Lower lobe of right lung (tissue), 2 donors: Measurements from ENCODE around the gene PTPN14. TPM values are rescaled to one million over a fixed set of nuclear protein-coding genes. Genes with fewer than 3 reads are reported as not detected.

ENCODE experiments used
- ATAC-seq, 2 donors: fragments of 200-7000 bp; cut with Tn5 transposase; one replicate each; pipeline ENCODE4 v1.9.1; 2020 to 2022; ENCODE audit warnings: mild to moderate bottlenecking in 2 of 2, moderate library complexity in 2 of 2
- DNase-seq: peaks from one replicate; pipeline ENCODE4 v3.0.0-alpha.2; 2020
- H3K27ac ChIP-seq: fragments of 200-600 bp; one replicate; pipeline ENCODE4 v1.8.0; 2022
- H3K27me3 ChIP-seq: fragments of 200-600 bp; one replicate; pipeline ENCODE4 v1.8.0; 2022; ENCODE audit warnings: low read depth
- H3K36me3 ChIP-seq: fragments of 200-600 bp; one replicate; pipeline ENCODE4 v1.8.0; 2022; ENCODE audit warnings: mild to moderate bottlenecking
- H3K4me1 ChIP-seq: fragments of 200-600 bp; one replicate; pipeline ENCODE4 v1.8.0; 2022
- H3K4me3 ChIP-seq: fragments of 200-600 bp; one replicate; pipeline ENCODE4 v1.8.0; 2022; ENCODE audit warnings: mild to moderate bottlenecking
- H3K9me3 ChIP-seq: fragments of 200-600 bp; one replicate; pipeline ENCODE4 v1.8.0; 2022
- CTCF ChIP-seq: fragments of 200-600 bp; IDR thresholded peaks from one replicate; pipeline ENCODE4 v1.8.0; 2022; ENCODE audit warnings: antibody characterized with exemption, mild to moderate bottlenecking
- intact Hi-C: fragments of 100-400 bp; cut with DNase I; formaldehyde crosslinking; loops from one replicate; pipeline ENCODE4 v1.11.0; 2022
- total RNA-seq: library from RNA; stranded (reverse); fragmentation: NEBNext Ultra II Directional; extraction: Animal tissue kit (Norgen Biotek cat#: 25700); gene quantifications from one replicate; pipeline ENCODE4 v1.2.1, GENCODE V29; 2021
- donor health status: DM: no; HTN: yes; CAD: no; lungs with severe emphysema.

PTPN14 gene
- total RNA-seq, 1 donor from 2014 or later: 34.1 TPM

DNA sequence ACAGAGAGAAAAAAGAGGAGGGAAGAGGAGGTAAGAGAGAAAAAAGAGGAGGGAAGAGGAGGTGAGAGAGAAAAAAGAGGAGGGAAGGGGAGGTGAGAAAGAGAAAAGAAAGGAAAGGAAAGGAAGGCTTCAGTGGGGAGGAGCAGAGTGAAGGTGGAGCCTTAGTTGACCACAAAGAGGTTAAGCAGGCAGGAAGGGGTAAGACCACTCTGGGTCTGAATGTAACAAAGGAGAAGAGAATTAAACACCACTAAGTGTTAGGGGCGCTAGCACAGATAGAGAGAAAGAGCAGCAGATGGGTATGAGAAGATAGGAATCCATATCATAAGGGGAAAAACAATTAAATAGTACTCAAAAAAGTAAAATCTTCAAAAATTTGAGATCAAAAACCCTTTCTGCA lies 6.6 kb downstream of the PTPN14 start:
- ATAC-seq (no peak), DNase-seq (no peak)
- Histone ChIP-seq H3K27me3 (no peaks in the 10 kb centered on the region), H3K27ac (no peak overlapping the region), H3K9me3 (no peaks in the 10 kb centered on the region), H3K36me3 (no peaks in the 10 kb centered on the region), H3K4me3 (no peak overlapping the region), H3K4me1 (peaks cover 49% of the 10 kb centered on the region)
- intact Hi-C loops: no loop called here
- TF ChIP-seq CTCF: no peak

GRCh38 chr1:214542275-214543199 lies 8.9 kb downstream of the PTPN14 start:
- no peaks in the 10 kb centered on the region for H3K9me3 ChIP-seq
- intact Hi-C loops: no loop called here
- no peak overlapping the region for H3K27ac ChIP-seq
- no peaks in the 10 kb centered on the region for H3K36me3 ChIP-seq
- no peaks in the 10 kb centered on the region for H3K27me3 ChIP-seq
- ATAC-seq: peak in 1 of 2 donors; percentile 17
- TF ChIP-seq CTCF: no peak
- DNase-seq: no peak
- peaks cover 41% of the 10 kb centered on the region for H3K4me1 ChIP-seq
- no peak overlapping the region for H3K4me3 ChIP-seq

- H3K27ac ChIP-seq: no peak overlapping the region
- H3K4me3 ChIP-seq: no peak overlapping the region
- H3K4me1 ChIP-seq: peaks cover 35% of the 10 kb centered on the region
- TF ChIP-seq CTCF: no peak
- intact Hi-C loops: no loop called here
- H3K36me3 ChIP-seq: no peaks in the 10 kb centered on the region
- DNase-seq: no peak
- H3K9me3 ChIP-seq: no peaks in the 10 kb centered on the region
- no peaks in the 10 kb centered on the region for H3K27me3 ChIP-seq
- peak in 1 of 2 donors; percentile 60 for ATAC-seq
Measured at GRCh38 chr1:214541693-214542092, 9.7 kb downstream of the PTPN14 start.

- intact Hi-C loops: no loop called here
- Histone ChIP-seq H3K36me3 (no peaks in the 10 kb centered on the region), H3K4me3 (no peak overlapping the region), H3K27me3 (no peaks in the 10 kb centered on the region), H3K9me3 (no peaks in the 10 kb centered on the region), H3K27ac (no peak overlapping the region), H3K4me1 (peaks cover 35% of the 10 kb centered on the region)
- DNase-seq: no peak
- TF ChIP-seq CTCF: no peak
- peak in 1 of 2 donors; percentile 32 for ATAC-seq
Measured at GRCh38 chr1:214541206-214541605, 10.2 kb downstream of the PTPN14 start.

DNA sequence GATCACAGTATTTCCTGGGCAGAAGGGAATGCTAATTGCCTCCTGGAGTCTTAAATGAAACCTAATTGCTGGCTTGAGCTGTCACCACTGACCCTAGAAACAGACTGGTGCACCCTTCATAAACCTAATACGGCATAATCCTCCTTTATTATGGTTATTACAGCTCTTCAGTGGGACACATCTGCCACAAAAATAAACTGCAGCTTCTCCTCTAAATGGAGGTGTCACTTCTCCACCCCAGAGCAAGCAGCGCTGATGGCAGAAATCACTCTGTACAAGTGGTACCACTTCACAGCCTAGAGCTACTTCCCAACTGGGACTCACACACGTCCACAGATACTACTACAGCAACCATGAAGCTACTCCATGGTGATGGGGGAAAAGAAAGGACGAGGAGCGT lies 11.1 kb downstream of the PTPN14 start:
- H3K4me3 ChIP-seq: no peak overlapping the region
- H3K27ac ChIP-seq: no peak overlapping the region
- ATAC-seq: no peak
- H3K27me3 ChIP-seq: no peaks in the 10 kb centered on the region
- TF ChIP-seq CTCF: no peak
- intact Hi-C loops: no loop called here
- no peaks in the 10 kb centered on the region for H3K36me3 ChIP-seq
- DNase-seq: no peak
- no peaks in the 10 kb centered on the region for H3K9me3 ChIP-seq
- peaks cover 35% of the 10 kb centered on the region for H3K4me1 ChIP-seq
